PC-9 (cell line): ENCODE measurements around the gene WNT3.

Source experiments
- CTCF ChIP-seq: fragments of 200-600 bp; sonication (generic); conservative IDR thresholded peaks from 2 replicates; pipeline ENCODE4 v1.6.1; 2017; ENCODE audit warnings: mixed run types, antibody characterized with exemption, mild to moderate bottlenecking, moderate library complexity
- EZH2 ChIP-seq: fragments of 200-600 bp; sonication (generic); IDR thresholded peaks from 2 replicates; pipeline ENCODE4 v1.8.0; 2017; ENCODE audit warnings: antibody characterized with exemption, low read depth

DNA sequence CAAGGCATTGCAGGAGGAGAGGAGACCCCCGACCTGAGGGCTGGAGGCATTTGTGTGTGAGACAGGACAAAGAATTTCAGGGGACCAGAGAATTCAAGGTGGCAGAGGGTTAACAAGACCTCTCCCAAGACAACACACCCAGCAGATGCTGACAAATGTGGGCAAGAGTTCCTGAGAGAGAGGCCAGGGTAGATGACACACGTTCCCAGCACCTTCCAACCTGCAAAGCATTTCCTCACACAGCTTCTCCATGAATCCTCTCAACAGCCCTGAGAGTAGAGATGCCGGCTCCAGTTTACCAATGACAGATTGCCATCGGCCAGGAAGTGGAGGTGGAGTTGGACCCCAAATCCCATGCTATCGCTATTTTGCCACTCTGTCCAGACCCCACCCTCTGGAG is 25.0 kb downstream of the WNT3 start:
- TF ChIP-seq CTCF (no peak), EZH2 (no peak)
